Measurements from ENCODE around the gene STAT5A.
"Not testable (repeated sequence)": the region's sequence is repeated elsewhere in the genome, so short reads cannot be mapped to it uniquely, and the experiment has no call there.

Gene STAT5A

DNA sequence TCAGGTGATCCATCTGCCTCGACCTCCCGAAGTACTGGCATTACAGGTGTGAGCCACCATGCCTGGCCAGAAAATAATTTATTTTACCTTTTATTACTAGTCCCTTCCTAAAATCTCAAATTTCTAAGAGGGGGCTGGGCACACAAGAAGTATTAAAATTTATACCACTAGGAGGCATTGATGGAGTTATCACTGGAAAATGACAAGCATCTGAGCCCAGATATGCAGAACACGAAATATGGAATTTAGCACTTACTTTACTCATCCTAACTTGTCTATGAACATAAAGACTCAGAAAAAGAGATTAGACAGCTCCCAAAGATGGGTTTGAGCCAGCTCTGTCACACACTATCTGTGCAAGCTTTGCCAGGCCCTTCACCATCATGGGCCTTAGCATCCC, 46.4 kb downstream of the STAT5A start:
- no peak for DNase-seq (ENCODE audit: low spot score)

DNA sequence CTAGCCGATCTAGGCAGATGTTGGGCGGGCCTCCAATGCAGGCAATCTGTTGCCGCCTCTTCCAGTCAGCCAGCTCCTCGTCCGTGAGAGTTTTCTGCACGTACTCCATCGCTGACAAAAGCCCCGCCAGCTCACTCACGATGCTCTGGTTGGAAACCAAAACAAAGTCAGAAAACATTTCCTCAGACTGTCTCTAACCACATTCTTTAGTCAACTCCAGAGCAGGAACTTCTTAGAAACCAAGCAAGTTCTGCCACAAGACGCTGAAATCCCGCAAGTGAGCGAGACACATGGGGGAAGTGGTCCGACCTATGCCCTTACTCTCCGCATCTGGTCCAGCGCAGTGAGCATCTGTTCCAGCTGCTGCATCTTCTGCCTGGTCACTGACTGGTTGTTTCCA, 49.1 kb downstream of the STAT5A start:
- no peak for DNase-seq (ENCODE audit: low spot score)

DNA sequence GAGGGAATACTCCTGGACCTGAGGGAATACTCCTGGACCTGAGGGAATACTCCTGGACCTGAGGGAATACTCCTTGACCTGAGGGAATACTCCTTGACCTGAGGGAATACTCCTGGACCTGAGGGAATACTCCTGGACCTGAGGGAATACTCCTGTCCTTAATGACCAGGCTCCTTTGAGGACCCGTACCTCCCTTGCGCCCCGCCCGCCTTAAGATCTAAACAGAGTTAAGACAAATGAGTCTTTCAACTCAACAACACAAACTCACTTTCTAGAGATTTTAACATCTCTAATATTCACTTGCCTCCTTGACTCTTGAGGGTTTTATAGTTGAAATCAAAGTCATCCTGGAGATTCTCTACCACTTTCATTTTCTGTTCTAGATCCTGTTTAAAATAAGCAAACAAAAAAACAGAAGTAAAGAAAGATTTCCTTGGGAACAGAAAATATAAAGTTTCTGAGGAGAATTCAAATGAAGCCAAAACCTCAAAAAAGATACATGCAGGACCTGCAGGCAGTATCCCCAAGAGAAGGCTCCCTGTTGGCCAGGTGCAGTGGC, 50.2 kb downstream of the STAT5A start:
- DNase-seq (ENCODE audit: low spot score), result no peak

DNA sequence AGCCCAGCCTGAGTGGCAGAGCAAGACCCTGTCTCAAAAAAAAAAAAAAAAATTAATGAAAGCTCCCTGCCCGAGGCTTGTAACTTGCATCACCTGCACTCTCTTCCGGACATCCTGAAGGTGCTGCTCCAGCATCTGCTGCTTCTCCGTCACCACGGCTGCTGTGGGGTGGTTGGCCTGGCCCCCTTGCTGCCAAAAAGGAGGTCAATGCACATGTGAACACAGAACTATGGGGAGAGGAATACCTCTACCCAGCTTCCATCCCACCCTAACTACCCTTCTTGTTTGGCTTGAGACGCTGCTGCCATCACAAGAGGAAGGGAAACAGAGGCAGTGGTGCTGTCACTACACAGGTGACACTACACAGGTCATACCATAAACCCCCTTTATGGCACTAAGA, 50.9 kb downstream of the STAT5A start:
- DNase-seq (ENCODE audit: low spot score), result no peak

DNA sequence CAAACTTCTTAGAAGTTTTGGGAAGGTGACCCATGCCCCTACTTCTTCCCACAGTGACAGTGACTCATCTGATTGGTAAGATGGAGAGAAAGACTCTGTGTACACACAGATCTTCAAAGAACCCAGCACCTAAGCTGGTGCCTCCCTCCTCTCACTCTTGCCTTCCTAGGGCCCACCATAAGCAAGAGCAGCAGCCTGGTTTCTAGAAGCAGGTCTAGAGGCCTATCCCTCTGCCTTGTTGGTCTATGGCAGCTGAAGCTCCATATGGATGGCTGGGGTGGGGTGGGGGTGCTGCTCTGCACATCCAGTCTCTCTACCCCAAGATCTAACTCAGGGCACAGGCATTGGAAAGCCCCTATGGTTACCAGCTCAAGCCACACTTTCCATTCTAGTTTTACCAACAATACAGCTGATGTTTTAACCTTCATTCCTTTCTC, 52.4 kb downstream of the STAT5A start:
- no peak for DNase-seq (ENCODE audit: low spot score)

DNA sequence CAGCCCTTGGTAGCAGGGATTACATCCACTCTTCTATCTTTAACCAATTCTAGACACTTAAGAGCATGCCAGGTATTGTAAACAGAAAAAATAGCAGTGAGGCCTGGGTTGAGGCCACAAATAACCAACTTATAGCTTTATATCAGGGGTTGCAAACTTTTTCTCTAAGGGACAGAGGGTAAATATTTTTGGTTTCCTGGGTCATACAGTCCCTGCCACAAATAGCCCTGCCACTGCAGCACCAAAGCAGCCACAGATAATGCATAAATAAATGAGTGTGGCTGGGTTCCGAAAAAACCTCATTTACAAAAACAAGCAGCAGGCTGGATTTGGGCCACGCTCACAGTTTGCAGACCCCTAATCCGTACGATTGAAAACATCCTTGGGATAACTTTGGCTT, 53.3 kb downstream of the STAT5A start:
- DNase-seq (ENCODE audit: low spot score), result no peak

DNA sequence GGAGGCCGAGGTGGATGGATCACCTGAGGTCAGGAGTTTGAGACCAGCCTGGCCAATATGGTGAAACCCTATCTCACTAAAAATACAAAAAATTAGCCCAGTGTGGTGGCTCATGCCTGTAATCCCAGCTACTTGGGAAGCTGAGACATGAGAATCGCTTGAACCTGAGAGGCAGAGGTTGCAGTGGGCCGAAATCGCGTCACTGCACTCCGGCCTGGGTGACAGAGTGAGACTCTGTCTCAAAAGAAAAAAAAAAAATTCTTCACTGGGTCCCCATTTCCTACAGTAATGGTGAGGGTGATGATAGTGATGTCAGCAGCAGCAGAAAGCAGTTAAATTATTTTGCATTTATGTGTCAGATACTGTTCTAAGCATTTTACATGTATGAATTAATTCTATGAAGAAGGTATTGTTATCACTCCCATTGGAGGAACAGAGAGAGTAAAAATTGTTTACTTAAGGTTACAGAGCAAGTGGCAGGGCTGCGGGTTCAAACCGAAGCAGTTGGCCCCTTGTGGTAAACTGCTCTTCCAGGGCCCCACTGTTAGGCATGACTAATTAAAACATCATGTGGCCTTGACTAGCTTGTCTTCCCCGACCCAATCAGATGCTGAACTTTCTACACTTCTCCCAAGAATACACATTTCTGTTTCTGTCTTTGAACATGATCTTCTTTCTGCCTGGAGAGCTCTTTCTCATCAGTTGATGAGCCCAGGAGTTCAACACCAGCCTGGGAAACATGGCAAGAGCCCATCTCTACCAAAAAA, 54.1 kb downstream of the STAT5A start:
- no peak for DNase-seq (ENCODE audit: low spot score)

DNA sequence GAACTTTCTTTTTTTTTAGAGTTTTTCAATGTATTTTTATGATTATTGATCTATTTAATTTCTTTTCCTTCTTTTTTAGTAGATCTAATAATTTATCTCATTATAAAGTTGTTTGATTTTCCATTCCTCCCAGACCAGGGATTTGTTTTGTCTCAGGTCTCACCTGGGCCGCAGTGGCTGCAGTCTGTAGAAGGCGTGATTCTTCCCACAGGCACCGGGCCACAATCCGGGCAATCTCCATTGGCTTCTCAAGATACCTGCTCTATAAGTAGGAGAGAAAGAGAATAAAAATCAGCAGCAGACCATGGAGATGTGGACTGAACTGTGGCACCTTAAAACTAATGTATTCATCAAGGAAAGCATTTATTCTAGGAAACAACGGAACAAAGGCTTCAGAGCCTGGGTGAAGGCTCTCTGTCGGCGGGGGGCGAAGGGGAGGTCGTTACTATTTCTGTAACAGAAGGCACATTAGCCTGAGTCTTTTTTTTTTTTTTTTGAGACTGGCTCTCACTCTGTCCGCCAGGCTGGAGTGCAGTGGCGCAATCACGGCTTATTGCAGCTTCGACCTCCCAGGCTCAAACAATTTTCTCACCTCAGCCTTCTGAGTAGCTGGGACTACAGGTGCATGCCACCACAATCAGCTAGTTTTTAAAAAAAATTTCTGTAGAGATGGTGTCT, 57.2 kb downstream of the STAT5A start:
- DNase-seq (ENCODE audit: low spot score), result no peak

DNA sequence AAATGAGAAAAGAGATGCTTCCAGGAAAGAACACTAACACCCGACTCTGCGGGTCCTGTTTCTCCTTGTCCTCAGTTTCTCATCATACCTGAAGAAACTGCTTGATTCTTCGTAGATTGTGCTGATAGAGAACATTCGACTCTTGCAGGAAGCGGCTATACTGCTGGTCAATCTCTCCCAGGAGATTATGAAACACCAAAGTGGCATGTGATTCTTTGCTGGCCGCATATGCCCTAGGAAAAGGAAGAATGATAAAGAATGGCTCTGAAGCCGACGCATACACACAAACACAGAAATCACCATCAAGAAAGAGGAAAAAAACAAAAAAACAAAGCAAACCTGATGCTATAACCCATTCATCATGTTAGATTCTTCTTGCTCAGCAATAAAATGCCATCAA, 58.2 kb downstream of the STAT5A start:
- DNase-seq (ENCODE audit: low spot score), result no peak

DNA sequence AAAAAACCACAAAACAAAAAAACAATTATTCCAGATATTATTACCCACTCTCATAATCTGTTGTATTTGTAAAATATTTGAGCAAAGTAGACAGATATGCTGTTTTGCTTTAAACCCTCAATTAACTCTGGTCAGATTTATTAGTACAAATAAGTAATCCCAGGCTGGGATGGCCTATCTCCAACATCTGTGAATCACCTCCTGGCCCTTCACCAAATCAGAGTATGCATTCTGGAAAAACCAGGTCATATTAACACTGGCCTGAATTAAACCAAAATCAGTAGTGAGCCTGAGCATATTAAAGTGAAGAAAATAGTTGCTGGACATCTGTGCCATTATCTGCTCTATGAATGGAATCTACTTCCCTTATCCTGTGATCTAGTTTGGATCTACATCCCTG, 58.9 kb downstream of the STAT5A start:
- no peak for DNase-seq (ENCODE audit: low spot score)

DNA sequence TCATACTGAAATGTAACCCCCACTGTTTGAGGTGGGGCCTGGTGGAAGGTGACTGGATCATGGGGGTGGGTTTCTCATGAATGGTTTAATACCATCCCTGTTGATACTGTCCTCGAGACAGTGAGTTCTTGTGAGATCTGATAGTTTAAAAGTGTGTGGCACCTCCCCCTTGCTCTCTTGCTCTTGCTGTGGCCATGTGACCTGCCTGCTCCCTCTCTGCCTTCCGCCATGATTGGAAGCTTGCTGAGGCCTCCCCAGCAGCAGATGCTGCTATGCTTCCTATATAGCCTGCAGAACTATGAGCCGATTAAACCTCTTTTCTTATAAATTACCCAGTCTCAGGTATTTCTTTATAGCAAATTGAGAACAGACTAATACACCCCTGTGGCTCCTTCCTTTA, 59.3 kb downstream of the STAT5A start:
- DNase-seq (ENCODE audit: low spot score), result no peak

DNA sequence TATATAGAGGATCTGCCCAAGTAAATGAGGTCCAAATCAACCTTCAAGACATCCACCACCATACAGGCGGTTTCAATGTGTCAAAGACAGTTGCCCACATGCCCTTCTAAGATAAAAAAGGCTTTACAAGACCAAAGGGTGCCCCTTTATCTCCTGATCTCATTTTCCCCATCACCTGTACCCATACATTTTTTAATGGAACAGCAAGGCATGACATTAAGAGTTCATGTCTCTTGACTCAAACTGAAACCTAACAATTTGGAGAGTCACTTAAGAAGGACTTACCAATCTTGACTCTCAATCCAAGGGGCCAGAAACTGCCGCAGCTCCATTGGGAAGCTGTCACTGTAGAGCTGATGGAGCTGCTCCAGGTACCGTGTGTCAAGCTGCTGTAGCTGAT, 59.8 kb downstream of the STAT5A start:
- DNase-seq (ENCODE audit: low spot score), result no peak

DNA sequence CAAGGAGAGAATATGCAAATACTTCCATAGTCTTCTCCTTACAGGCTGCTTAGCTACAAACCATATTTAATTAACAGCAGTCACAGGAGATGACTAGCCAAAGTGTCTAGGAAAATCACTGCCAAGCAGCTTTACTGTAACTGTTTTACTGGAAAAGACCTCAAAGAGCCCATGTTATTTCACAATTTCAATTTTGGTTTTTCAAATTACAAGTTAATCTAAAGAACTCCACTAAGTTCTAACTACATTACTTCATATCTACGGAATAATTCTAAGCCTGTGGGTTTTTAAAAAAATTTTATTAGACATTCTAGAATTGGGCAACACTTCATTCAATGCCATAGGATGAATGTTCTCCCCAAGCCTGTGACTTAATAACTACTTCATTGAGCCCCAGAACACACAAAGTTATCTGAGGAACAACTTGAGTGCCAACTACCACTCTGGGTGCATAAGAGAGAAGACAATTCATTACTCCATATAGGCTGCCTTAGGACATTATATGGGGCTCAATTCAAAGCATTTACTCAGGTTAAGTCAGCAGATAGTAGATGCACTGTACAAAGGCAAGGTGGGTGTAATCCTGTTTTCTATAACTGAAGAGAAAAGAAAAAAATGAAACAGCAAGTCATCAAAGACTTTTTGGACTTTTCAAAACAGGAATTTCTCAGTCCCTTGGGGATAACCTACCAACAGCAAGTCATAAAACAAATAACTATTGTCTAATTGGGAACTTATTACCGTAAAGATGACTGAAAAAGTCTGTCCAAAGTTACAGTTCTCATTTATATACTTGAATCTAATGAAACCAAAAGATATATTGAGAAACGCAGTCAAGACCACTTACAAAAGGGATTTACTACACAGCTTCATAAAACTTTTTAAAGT, 66.9 kb downstream of the STAT5A start:
- DNase-seq (ENCODE audit: low spot score), result no peak

DNA sequence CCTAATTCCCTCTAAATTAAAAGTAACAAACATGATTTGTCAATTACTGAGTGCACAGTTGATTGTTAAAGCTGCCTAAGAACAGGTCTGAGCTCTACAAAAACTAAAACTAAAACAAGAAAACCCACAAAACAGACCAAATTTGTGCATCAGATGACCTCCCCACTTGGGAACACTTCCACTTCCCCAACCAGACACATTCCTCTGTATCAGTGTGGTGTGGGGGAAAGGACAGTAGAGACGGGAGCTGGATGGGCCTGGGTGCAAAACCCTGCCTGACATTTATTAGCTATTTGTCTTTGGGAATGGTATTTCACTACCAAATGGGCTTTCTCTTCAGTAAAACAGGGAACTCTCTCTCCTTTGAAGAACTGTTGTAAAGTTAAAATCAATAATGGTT, 70.1 kb downstream of the STAT5A start:
- DNase-seq (ENCODE audit: low spot score), result no peak

DNA sequence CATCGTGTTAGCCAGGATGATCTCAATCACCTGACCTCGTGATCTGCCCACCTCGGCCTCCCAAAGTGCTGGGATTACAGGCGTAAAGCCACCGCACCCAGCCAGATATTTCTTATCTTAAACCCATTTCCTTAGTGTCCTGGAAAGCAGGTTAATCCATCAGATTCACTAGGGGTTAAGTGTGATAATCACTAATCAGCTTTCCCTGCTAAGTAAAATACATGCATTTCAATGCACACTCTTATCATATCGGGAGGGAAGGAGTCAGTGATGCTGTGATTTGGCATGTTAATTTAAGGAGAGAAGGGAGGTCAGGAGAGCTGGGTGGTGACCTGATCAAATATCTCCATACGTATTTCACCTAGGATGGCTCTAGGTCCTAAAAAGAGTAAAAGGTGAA, 70.8 kb downstream of the STAT5A start:
- DNase-seq (ENCODE audit: low spot score), result no peak

DNA sequence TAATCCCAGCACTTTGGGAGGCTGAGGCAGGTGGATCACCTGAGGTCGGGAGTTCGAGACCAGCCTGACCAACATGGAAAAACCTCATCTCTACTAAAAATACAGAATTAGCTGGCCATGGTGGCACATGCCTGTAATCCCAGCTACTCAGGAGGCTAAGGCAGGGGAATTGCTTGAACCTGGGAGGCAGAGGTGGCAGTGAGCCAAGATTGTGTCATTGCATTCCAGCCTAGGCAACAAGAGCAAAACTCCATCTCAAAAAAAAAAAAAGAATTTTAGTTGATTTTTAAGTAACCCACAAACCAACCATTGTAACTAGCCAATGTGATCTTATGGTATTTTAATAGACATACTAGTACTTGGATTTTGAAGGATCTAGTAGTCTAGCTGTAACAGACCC, 72.1 kb downstream of the STAT5A start:
- not testable (repeated sequence) for DNase-seq (ENCODE audit: low spot score)

Data from ecto neural progenitor cell (in vitro differentiated cells).